Tibial artery (tissue), 4 donors: ENCODE data around the gene FLOT1.
"Not testable (repeated sequence)": the region's sequence is repeated elsewhere in the genome, so short reads cannot be mapped to it uniquely, and the experiment has no call there.

Experiments used
- DNase-seq, 2 donors: peaks; one replicate each; pipeline ENCODE4 v3.0.0-alpha.2; 2019
- H3K27ac ChIP-seq, 2 donors: fragments of 200-600 bp; sonication (generic) in 1 of 2; 1 replicate in 1 of 2; 2 replicates in 1 of 2; pipeline ENCODE4 v1.5.1; 2018 to 2019; ENCODE audit warnings: mild to moderate bottlenecking in 1 of 2
- H3K27me3 ChIP-seq, 2 donors: fragments of 200-600 bp; sonication (generic) in 1 of 2; one replicate each; pipeline versions ENCODE4 v1.5.1 to v1.6.0; 2016 to 2019
- H3K36me3 ChIP-seq, 3 donors: fragments of 200-600 bp; sonication (generic) in 2 of 3; one replicate each; pipeline ENCODE4 v1.5.1; 2016 to 2019; ENCODE audit warnings: mild to moderate bottlenecking in 2 of 3
- H3K4me1 ChIP-seq, 4 donors: fragments of 200-600 bp; sonication (generic) in 2 of 4; 1 replicate in 3 of 4; 2 replicates in 1 of 4; pipeline ENCODE4 v1.5.1; 2016 to 2019
- H3K4me3 ChIP-seq, 2 donors: fragments of 200-600 bp; sonication (generic) in 1 of 2; 1 replicate in 1 of 2; 2 replicates in 1 of 2; pipeline ENCODE4 v1.5.1; 2018 to 2019; ENCODE audit warnings: mild to moderate bottlenecking in 2 of 2
- H3K9me3 ChIP-seq, 3 donors: fragments of 200-600 bp; sonication (generic) in 1 of 3; one replicate each; pipeline ENCODE4 v1.5.1; 2016 to 2019
- CTCF ChIP-seq, 2 experiments: fragments of 200-600 bp in 1 of 2; fragments of 450-650 bp in 1 of 2; IDR thresholded peaks; one replicate each; pipeline ENCODE4 v1.5.1; 2017 to 2019; ENCODE audit warnings: antibody characterized with exemption in 2 of 2, mild to moderate bottlenecking in 1 of 2, moderate library complexity in 1 of 2
- intact Hi-C: fragments of 100-400 bp; cut with DNase I; formaldehyde crosslinking; loops from one replicate; pipeline ENCODE4 v1.15.0; 2023; ENCODE audit warnings: low total_unique reads

The FLOT1 gene

GRCh38 chr6:30724906-30725667 lies 17.4 kb downstream of the FLOT1 start:
- intact Hi-C loops: loop anchor here (5.0 kb wide), 1 partner anchor 108 kb away; the partner anchor contains the start of genes MRPS18B and PPP1R10
- Histone ChIP-seq H3K36me3 (peaks cover 49 to 72% (median 58%) of the 10 kb centered on the region in 3 donors), H3K27ac (peak overlapping the region; percentile 8 to 23), H3K9me3 (no peaks in the 10 kb centered on the region), H3K4me3 (no peak overlapping the region), H3K4me1 (peaks cover 0 to 55% (median 21%) of the 10 kb centered on the region in 4 donors), H3K27me3 (no peaks in the 10 kb centered on the region)
- no peak for TF ChIP-seq CTCF (IDR thresholded peaks at IDR 0.05)
- no peak for DNase-seq

- H3K9me3 ChIP-seq, H3K27me3 ChIP-seq, H3K4me3 ChIP-seq, DNase-seq: not testable (repeated sequence)
- Histone ChIP-seq H3K4me1 (peaks cover 0 to 63% (median 25%) of the 10 kb centered on the region in 4 donors), H3K36me3 (peaks cover 39 to 62% (median 48%) of the 10 kb centered on the region in 3 donors), H3K27ac (peak overlapping the region; percentile 8 to 23)
- intact Hi-C loops: loop anchor here (5.0 kb wide), 1 partner anchor 107 kb away; the partner anchor contains the start of genes MRPS18B and PPP1R10
Measured at GRCh38 chr6:30723843-30724741, 18.4 kb downstream of the FLOT1 start.

- not testable (repeated sequence) for H3K4me3 ChIP-seq, H3K27me3 ChIP-seq, H3K9me3 ChIP-seq, DNase-seq
- Histone ChIP-seq H3K4me1 (peaks cover 0 to 64% (median 26%) of the 10 kb centered on the region in 4 donors), H3K36me3 (peaks cover 35 to 55% (median 40%) of the 10 kb centered on the region in 3 donors), H3K27ac (peak overlapping the region in 1 of 2 donors; percentile 4)
- intact Hi-C loops: loop anchor here (5.0 kb wide), 1 partner anchor 106 kb away; the partner anchor contains the start of genes MRPS18B and PPP1R10
Measured at GRCh38 chr6:30723159-30723842, 19.2 kb downstream of the FLOT1 start.

- peak overlapping the region; percentile 78 to 88 for H3K27ac ChIP-seq
- intact Hi-C loops: loop anchor here (1.0 to 5.0 kb wide), 2 partner anchors 43 to 105 kb away; partner anchors contain the start of genes MRPS18B and PPP1R10
- no peaks in the 10 kb centered on the region for H3K27me3 ChIP-seq
- no peaks in the 10 kb centered on the region for H3K9me3 ChIP-seq
- peak; percentile 72 to 89 for DNase-seq
- H3K4me1 ChIP-seq: peaks cover 0 to 64% (median 32%) of the 10 kb centered on the region in 4 donors
- TF ChIP-seq CTCF (IDR thresholded peaks at IDR 0.05): peak; percentile 97 to 99
- H3K36me3 ChIP-seq: peaks cover 27 to 47% (median 32%) of the 10 kb centered on the region in 3 donors
- peak overlapping the region; percentile 74 to 88 for H3K4me3 ChIP-seq
Measured at GRCh38 chr6:30722280-30723112, 20.0 kb downstream of the FLOT1 start.

- not testable (repeated sequence) for H3K27me3 ChIP-seq, H3K9me3 ChIP-seq
- intact Hi-C loops: loop anchor here (1.0 to 5.0 kb wide), 2 partner anchors 43 to 105 kb away; partner anchors contain the start of genes MRPS18B and PPP1R10
- Histone ChIP-seq H3K27ac (peak overlapping the region; percentile 78 to 88), H3K4me1 (peaks cover 0 to 61% (median 32%) of the 10 kb centered on the region in 4 donors), H3K36me3 (peaks cover 22 to 42% (median 27%) of the 10 kb centered on the region in 3 donors), H3K4me3 (peak overlapping the region; percentile 74 to 88)
- DNase-seq: peak in 1 of 2 donors; percentile 80
Measured at GRCh38 chr6:30722025-30722279, 20.5 kb downstream of the FLOT1 start.

- intact Hi-C loops: loop anchor here (1.0 to 5.0 kb wide), 2 partner anchors 42 to 104 kb away; partner anchors contain the start of genes MRPS18B and PPP1R10
- peaks cover 0 to 66% (median 35%) of the 10 kb centered on the region in 4 donors for H3K4me1 ChIP-seq
- peak; percentile 85 to 94 for DNase-seq
- peak overlapping the region; percentile 74 to 88 for H3K4me3 ChIP-seq
- H3K27me3 ChIP-seq: no peaks in the 10 kb centered on the region
- no peaks in the 10 kb centered on the region for H3K9me3 ChIP-seq
- peak overlapping the region; percentile 78 to 88 for H3K27ac ChIP-seq
- peaks cover 22 to 36% (median 26%) of the 10 kb centered on the region in 3 donors for H3K36me3 ChIP-seq
- TF ChIP-seq CTCF (IDR thresholded peaks at IDR 0.05): peak; percentile 39 to 40
Measured at GRCh38 chr6:30721198-30722024, 21.1 kb downstream of the FLOT1 start.
